Natural killer cell treated with Interleukin-12 subunit alpha and Interleukin-12 subunit beta and Interleukin-15 and Interleukin-18, amount 100 ng/mL, for 72 hours (primary cell): Measurements from ENCODE around the gene RAD21L1. TPM values are rescaled to one million over a fixed set of nuclear protein-coding genes. Genes with fewer than 3 reads are reported as not detected.
"Not testable (repeated sequence)": the region's sequence is repeated elsewhere in the genome, so short reads cannot be mapped to it uniquely, and the experiment has no call there.

Source experiments
- ATAC-seq, 2 donors: fragments of 150-1000 bp; cut with Tn5 transposase in 1 of 2; sonication (Bioruptor Pico), chemical (Tn5 transposase) in 1 of 2; 2 replicates each; pipeline ENCODE4 v1.10.0; 2021
- DNase-seq: peaks from one replicate; pipeline ENCODE4 v3.0.0; 2022; ENCODE audit warnings: low spot score
- H3K27ac Mint-ChIP-seq, 2 donors: 1 replicate in 1 of 2; 2 replicates in 1 of 2; pipeline ENCODE4 v1.8.0; 2022; ENCODE audit warnings: mixed read lengths in 2 of 2, mild to moderate bottlenecking in 1 of 2, moderate library complexity in 1 of 2
- H3K27me3 Mint-ChIP-seq, 2 donors: 1 replicate in 1 of 2; 2 replicates in 1 of 2; pipeline ENCODE4 v1.8.0; 2022; ENCODE audit warnings: mixed read lengths in 2 of 2
- H3K36me3 Mint-ChIP-seq: one replicate; pipeline ENCODE4 v1.8.0; 2022; ENCODE audit warnings: mixed read lengths
- H3K4me1 Mint-ChIP-seq, 2 donors: 1 replicate in 1 of 2; 2 replicates in 1 of 2; pipeline ENCODE4 v1.8.0; 2022; ENCODE audit warnings: low read depth in 2 of 2, mixed read lengths in 2 of 2, mild to moderate bottlenecking in 1 of 2
- H3K4me3 Mint-ChIP-seq: one replicate; pipeline ENCODE4 v1.8.0; 2022; ENCODE audit warnings: mixed read lengths
- H3K9me3 Mint-ChIP-seq: 2 replicates; pipeline ENCODE4 v1.8.0; 2022; ENCODE audit warnings: mixed read lengths
- total RNA-seq, 2 donors: library from RNA; stranded (reverse); gene quantifications; one replicate each; pipeline ENCODE4 v1.2.3, GENCODE V29; 2022

The RAD21L1 gene
- total RNA-seq, 2 donors from 2014 or later = not detected

GRCh38 chr20:1224205-1224890 is 1.5 kb upstream of the RAD21L1 start:
- peaks cover 3% of the 10 kb centered on the region for H3K9me3 Mint-ChIP-seq
- ATAC-seq (no peak), DNase-seq (no peak)
- H3K4me3 Mint-ChIP-seq = peak overlapping the region; percentile 31
- peaks cover 0 to 3% of the 10 kb centered on the region in 2 donors for H3K4me1 Mint-ChIP-seq
- H3K27me3 Mint-ChIP-seq = peaks cover 10 to 29% of the 10 kb centered on the region in 2 donors
- no peaks in the 10 kb centered on the region for H3K36me3 Mint-ChIP-seq
- no peak overlapping the region for H3K27ac Mint-ChIP-seq

DNA sequence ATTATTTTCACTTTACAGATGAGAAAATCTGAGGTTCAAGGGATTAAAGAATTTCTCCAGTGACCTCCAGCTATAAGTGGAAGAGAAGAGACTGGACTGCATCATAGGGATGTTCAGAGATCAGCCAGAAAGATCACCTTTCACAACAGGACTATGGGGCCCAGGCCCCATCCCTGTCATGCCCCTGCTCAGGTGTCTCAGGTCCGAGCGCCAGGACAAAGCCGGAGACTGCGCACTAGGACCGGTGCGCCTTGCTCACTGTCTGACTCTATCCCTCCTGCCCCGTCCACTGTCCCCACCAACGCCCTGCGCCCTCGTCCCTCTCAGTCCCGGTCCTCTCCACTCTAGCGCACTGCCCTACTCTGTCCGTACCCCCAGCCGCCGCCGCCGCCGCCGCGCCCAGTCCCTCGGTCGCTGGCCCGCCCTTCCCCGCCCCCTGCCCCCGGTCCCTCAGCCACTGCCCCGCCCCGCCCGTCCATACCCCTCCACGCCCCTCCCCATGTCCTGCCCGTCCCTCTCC is 521 bp upstream of the RAD21L1 start:
- ATAC-seq = no peak
- no peak overlapping the region for H3K27ac Mint-ChIP-seq
- DNase-seq = no peak
- H3K27me3 Mint-ChIP-seq = peaks cover 10 to 29% of the 10 kb centered on the region in 2 donors
- no peaks in the 10 kb centered on the region for H3K36me3 Mint-ChIP-seq
- H3K4me3 Mint-ChIP-seq = peak overlapping the region; percentile 66
- peaks cover 0 to 3% of the 10 kb centered on the region in 2 donors for H3K4me1 Mint-ChIP-seq
- peaks cover 3% of the 10 kb centered on the region for H3K9me3 Mint-ChIP-seq

DNA sequence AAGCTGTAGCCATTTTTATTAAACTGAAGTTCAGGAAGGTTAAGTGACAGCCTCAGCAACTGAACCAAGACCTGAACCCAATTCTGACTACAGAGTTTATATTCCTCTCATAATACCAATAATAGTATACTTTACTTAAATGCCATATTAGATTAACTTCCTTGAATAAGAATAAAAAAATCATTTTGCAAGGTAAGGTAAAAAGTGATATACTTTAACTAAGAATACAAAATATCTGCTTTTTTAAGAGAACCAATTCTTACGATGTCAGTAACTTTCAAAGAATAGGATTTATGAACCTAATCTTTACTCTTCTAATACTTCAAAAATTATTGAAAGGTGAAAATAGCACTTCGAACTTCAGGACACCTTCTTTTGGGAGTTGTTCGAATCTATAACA is 3.7 kb downstream of the RAD21L1 start:
- Mint-ChIP-seq H3K4me3 (no peak overlapping the region), H3K27me3 (peaks cover 18 to 38% of the 10 kb centered on the region in 2 donors), H3K27ac (no peak overlapping the region), H3K4me1 (peaks cover 0 to 3% of the 10 kb centered on the region in 2 donors), H3K9me3 (no peaks in the 10 kb centered on the region), H3K36me3 (no peaks in the 10 kb centered on the region)
- DNase-seq = no peak
- ATAC-seq = no peak

DNA sequence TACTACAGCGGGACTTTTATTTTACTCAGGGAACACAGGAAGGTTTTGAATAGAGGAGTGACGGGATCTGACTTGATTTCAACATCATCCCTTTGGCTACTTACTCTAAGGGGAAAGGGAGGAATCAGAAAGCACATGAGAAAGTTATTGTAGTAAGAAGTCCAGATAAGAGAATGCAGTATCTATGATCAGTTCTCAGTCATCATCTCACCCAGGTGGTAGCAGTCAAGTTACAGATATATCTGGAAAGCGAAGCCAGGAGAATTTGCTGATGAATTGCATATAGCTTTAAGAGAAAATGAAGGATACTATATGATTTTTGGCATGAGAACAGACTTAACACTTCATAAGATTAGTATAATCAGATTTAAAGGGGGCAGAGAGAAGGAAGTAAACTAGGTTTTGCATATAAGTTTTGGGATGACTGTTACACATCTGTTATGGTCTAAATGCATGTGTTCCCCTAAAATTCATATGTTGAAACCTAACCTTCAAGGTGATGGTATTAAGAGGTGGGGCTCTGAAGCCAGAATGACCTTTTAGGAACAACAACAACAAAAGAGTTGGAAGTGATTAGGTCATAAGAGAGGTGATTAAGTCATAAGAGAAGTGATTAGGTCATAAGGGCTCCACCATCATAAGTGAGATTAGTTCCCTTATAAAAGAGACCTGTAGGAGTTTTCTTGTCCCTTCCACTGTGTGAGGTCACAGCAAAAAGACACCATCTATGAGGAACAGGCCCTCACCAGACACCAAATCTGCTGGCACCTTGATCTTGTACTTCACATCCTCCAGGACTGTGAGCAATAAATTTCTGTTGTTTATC is 6.7 kb downstream of the RAD21L1 start:
- Mint-ChIP-seq H3K9me3 (no peaks in the 10 kb centered on the region), H3K4me1 (no peaks in the 10 kb centered on the region), H3K4me3 (no peak overlapping the region), H3K27me3 (peaks cover 26 to 50% of the 10 kb centered on the region in 2 donors), H3K36me3 (no peaks in the 10 kb centered on the region), H3K27ac (no peak overlapping the region)
- DNase-seq = no peak
- ATAC-seq = no peak

DNA sequence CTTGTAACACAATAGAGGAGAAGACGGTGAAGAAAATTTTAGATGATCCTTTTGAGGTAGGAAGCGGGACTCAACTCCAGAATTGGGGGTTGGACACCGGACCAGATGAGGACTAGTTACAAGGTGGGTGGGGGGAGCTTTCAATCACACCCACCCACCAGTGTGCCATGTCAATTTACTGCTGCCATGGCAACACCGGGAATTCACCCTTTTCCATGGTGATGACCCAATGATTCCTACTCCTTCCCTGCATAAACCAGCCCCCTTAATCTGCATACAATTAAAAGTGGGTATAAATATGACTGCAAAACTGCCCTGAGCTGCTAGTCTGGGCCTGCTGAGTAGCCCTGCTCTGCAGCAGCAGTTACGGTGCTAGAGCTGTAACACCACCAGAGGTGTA is 14.7 kb downstream of the RAD21L1 start:
- Mint-ChIP-seq H3K36me3 (no peaks in the 10 kb centered on the region), H3K27me3 (peaks cover 26 to 60% of the 10 kb centered on the region in 2 donors), H3K9me3 (no peaks in the 10 kb centered on the region), H3K4me3 (no peak overlapping the region), H3K27ac (no peak overlapping the region), H3K4me1 (peaks cover 0 to 3% of the 10 kb centered on the region in 2 donors)
- no peak for DNase-seq
- no peak for ATAC-seq

DNA sequence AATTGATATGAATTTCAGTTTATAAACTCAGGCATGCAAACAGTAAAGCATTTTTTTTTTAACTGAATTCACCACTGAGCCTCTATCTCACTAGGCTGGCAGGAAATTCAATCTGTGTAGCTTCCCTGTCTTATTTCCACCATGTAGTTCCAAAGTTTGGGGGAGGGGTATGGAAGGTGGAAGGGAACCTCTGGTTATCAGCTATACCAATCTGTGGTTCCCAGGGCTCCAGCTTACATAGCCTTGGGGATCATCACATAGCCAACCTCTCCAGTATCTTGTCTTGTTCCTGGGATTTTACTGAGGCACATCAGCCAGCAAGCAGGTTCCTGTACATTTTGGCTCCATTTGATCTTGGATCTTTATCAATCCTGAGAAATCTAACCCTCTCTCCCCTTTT is 15.6 kb downstream of the RAD21L1 start:
- H3K4me1 Mint-ChIP-seq = peaks cover 0 to 3% of the 10 kb centered on the region in 2 donors
- DNase-seq = no peak
- H3K36me3 Mint-ChIP-seq = no peaks in the 10 kb centered on the region
- H3K27ac Mint-ChIP-seq = no peak overlapping the region
- H3K27me3 Mint-ChIP-seq = peaks cover 25 to 59% of the 10 kb centered on the region in 2 donors
- no peak for ATAC-seq
- no peaks in the 10 kb centered on the region for H3K9me3 Mint-ChIP-seq
- no peak overlapping the region for H3K4me3 Mint-ChIP-seq

- H3K4me1 Mint-ChIP-seq = peaks cover 0 to 3% of the 10 kb centered on the region in 2 donors
- no peak for DNase-seq
- no peaks in the 10 kb centered on the region for H3K36me3 Mint-ChIP-seq
- peaks cover 23 to 53% of the 10 kb centered on the region in 2 donors for H3K27me3 Mint-ChIP-seq
- ATAC-seq = no peak
- no peaks in the 10 kb centered on the region for H3K9me3 Mint-ChIP-seq
- H3K4me3 Mint-ChIP-seq = no peak overlapping the region
- H3K27ac Mint-ChIP-seq = no peak overlapping the region
Observed at GRCh38 chr20:1242099-1242498, 16.3 kb downstream of the RAD21L1 start.

GRCh38 chr20:1242530-1242929 is 16.7 kb downstream of the RAD21L1 start:
- ATAC-seq (no peak), DNase-seq (no peak)
- Mint-ChIP-seq H3K27me3 (peaks cover 21 to 49% of the 10 kb centered on the region in 2 donors), H3K27ac (no peak overlapping the region), H3K9me3 (no peaks in the 10 kb centered on the region), H3K36me3 (no peaks in the 10 kb centered on the region), H3K4me3 (no peak overlapping the region), H3K4me1 (peaks cover 0 to 3% of the 10 kb centered on the region in 2 donors)

- Mint-ChIP-seq H3K27me3 (peaks cover 17 to 40% of the 10 kb centered on the region in 2 donors), H3K36me3 (no peaks in the 10 kb centered on the region), H3K9me3 (no peaks in the 10 kb centered on the region), H3K4me1 (peaks cover 0 to 3% of the 10 kb centered on the region in 2 donors), H3K27ac (no peak overlapping the region), H3K4me3 (no peak overlapping the region)
- ATAC-seq (no peak), DNase-seq (no peak)
Observed at GRCh38 chr20:1245578-1245977, 19.7 kb downstream of the RAD21L1 start.

GRCh38 chr20:1247689-1248088 is 21.8 kb downstream of the RAD21L1 start:
- Mint-ChIP-seq H3K36me3 (peaks cover 4% of the 10 kb centered on the region), H3K27ac (no peak overlapping the region), H3K9me3 (no peaks in the 10 kb centered on the region), H3K4me1 (no peaks in the 10 kb centered on the region), H3K27me3 (peaks cover 24 to 32% of the 10 kb centered on the region in 2 donors), H3K4me3 (no peak overlapping the region)
- ATAC-seq = no peak
- no peak for DNase-seq

DNA sequence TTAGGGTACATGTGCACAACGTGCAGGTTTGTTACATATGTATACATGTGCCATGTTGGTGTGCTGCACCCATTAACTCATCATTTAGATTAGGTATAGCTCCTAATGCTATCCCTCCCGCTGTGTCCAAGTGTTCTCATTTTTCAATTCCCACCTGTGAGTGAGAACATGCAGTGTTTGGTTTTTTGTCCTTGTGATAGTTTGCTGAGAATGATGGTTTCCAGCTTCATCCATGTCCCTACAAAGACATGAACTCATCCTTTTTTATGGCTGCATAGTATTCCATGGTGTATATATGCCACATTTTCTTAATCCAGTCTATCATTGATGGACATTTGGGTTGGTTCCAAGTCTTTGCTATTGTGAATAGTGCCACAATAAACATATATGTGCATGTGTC is 24.4 kb downstream of the RAD21L1 start:
- H3K4me1 Mint-ChIP-seq, H3K36me3 Mint-ChIP-seq, H3K27ac Mint-ChIP-seq, H3K9me3 Mint-ChIP-seq, H3K4me3 Mint-ChIP-seq, DNase-seq, ATAC-seq: not testable (repeated sequence)
- H3K27me3 Mint-ChIP-seq = peaks cover 19 to 28% of the 10 kb centered on the region in 2 donors

GRCh38 chr20:1252416-1252815 is 26.6 kb downstream of the RAD21L1 start:
- no peak for DNase-seq
- no peak for ATAC-seq
- H3K4me1 Mint-ChIP-seq = no peaks in the 10 kb centered on the region
- peaks cover 4% of the 10 kb centered on the region for H3K36me3 Mint-ChIP-seq
- H3K9me3 Mint-ChIP-seq = no peaks in the 10 kb centered on the region
- H3K27ac Mint-ChIP-seq = no peak overlapping the region
- peaks cover 19 to 28% of the 10 kb centered on the region in 2 donors for H3K27me3 Mint-ChIP-seq
- H3K4me3 Mint-ChIP-seq = no peak overlapping the region

- H3K4me3 Mint-ChIP-seq = no peak overlapping the region
- H3K27ac Mint-ChIP-seq = no peak overlapping the region
- H3K27me3 Mint-ChIP-seq = peaks cover 19 to 28% of the 10 kb centered on the region in 2 donors
- no peak for ATAC-seq
- H3K9me3 Mint-ChIP-seq = no peaks in the 10 kb centered on the region
- DNase-seq = no peak
- no peaks in the 10 kb centered on the region for H3K4me1 Mint-ChIP-seq
- H3K36me3 Mint-ChIP-seq = peaks cover 4% of the 10 kb centered on the region
Observed at GRCh38 chr20:1254254-1254653, 28.4 kb downstream of the RAD21L1 start.

GRCh38 chr20:1255675-1256074 is 29.8 kb downstream of the RAD21L1 start:
- H3K9me3 Mint-ChIP-seq = no peaks in the 10 kb centered on the region
- H3K4me3 Mint-ChIP-seq = no peak overlapping the region
- no peak for DNase-seq
- no peaks in the 10 kb centered on the region for H3K4me1 Mint-ChIP-seq
- H3K27ac Mint-ChIP-seq = no peak overlapping the region
- H3K36me3 Mint-ChIP-seq = peaks cover 4% of the 10 kb centered on the region
- ATAC-seq = no peak
- peaks cover 19 to 28% of the 10 kb centered on the region in 2 donors for H3K27me3 Mint-ChIP-seq
